Glutamatergic neuron (in vitro differentiated cells): ENCODE data around the gene ABHD1. TPM values are rescaled to one million over a fixed set of nuclear protein-coding genes. Genes with fewer than 3 reads are reported as not detected.

ENCODE experiments used
- DNase-seq: peaks from one replicate; pipeline ENCODE4 v3.0.0; 2022
- H3K27ac Mint-ChIP-seq: one replicate; pipeline ENCODE4 v1.8.0; 2020; ENCODE audit warnings: mild to moderate bottlenecking, mixed read lengths, inconsistent platforms; ENCODE audit not compliant: unreplicated experiment
- H3K27me3 Mint-ChIP-seq: one replicate; pipeline ENCODE4 v1.8.0; 2020; ENCODE audit warnings: mild to moderate bottlenecking, moderate library complexity, mixed read lengths, inconsistent platforms; ENCODE audit not compliant: unreplicated experiment
- H3K36me3 Mint-ChIP-seq: one replicate; pipeline ENCODE4 v1.8.0; 2020; ENCODE audit warnings: mild to moderate bottlenecking, mixed read lengths, inconsistent platforms; ENCODE audit not compliant: unreplicated experiment
- H3K4me1 Mint-ChIP-seq: one replicate; pipeline ENCODE4 v1.8.0; 2020; ENCODE audit warnings: mild to moderate bottlenecking, low read depth, mixed read lengths, inconsistent platforms; ENCODE audit not compliant: unreplicated experiment
- H3K4me3 Mint-ChIP-seq: one replicate; pipeline ENCODE4 v1.8.0; 2020; ENCODE audit warnings: mild to moderate bottlenecking, mixed read lengths, inconsistent platforms; ENCODE audit not compliant: unreplicated experiment
- H3K9me3 Mint-ChIP-seq: one replicate; pipeline ENCODE4 v1.8.0; 2020; ENCODE audit warnings: mild to moderate bottlenecking, moderate library complexity, mixed read lengths, inconsistent platforms; ENCODE audit not compliant: unreplicated experiment
- total RNA-seq: library from RNA; stranded (reverse); fragmentation: NEBNext Ultra II Directional; extraction: Animal tissue kit (Norgen Biotek cat#: 25700); gene quantifications from one replicate; pipeline ENCODE4 v1.2.1, GENCODE V29; 2021; ENCODE audit not compliant: unreplicated experiment
- TF ChIP-seq, protein P1 (sequence below): fragments of 200-600 bp; sonication (generic); IDR thresholded peaks from one replicate; pipeline ENCODE4 v1.5.0; 2021; ENCODE audit not compliant: partially characterized antibody, unreplicated experiment

ABHD1 gene
- total RNA-seq, 1 donor from 2014 or later: not detected

DNA sequence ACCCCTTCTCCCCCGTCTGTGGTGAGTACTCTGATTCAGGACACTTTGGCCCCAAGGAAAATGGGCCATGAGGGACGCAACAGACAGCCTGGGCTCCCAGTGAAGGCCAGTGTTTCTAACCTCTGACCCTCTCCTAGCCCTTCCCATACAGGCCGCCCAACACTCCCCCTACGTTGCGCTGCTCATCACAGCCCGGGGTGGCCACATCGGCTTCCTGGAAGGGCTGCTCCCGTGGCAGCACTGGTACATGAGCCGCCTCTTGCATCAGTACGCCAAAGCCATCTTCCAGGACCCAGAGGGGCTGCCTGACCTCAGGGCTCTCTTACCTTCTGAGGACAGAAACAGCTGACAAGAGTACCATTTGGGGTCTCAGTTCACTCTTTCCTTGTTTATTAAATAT lies 6.8 kb downstream of the ABHD1 start:
- DNase-seq: no peak
- Mint-ChIP-seq H3K4me3 (no peak overlapping the region), H3K9me3 (peaks cover 5% of the 10 kb centered on the region), H3K36me3 (no peaks in the 10 kb centered on the region), H3K4me1 (peaks cover 8% of the 10 kb centered on the region), H3K27me3 (peaks cover 12% of the 10 kb centered on the region), H3K27ac (no peak overlapping the region)
- TF ChIP-seq, protein P1, sequence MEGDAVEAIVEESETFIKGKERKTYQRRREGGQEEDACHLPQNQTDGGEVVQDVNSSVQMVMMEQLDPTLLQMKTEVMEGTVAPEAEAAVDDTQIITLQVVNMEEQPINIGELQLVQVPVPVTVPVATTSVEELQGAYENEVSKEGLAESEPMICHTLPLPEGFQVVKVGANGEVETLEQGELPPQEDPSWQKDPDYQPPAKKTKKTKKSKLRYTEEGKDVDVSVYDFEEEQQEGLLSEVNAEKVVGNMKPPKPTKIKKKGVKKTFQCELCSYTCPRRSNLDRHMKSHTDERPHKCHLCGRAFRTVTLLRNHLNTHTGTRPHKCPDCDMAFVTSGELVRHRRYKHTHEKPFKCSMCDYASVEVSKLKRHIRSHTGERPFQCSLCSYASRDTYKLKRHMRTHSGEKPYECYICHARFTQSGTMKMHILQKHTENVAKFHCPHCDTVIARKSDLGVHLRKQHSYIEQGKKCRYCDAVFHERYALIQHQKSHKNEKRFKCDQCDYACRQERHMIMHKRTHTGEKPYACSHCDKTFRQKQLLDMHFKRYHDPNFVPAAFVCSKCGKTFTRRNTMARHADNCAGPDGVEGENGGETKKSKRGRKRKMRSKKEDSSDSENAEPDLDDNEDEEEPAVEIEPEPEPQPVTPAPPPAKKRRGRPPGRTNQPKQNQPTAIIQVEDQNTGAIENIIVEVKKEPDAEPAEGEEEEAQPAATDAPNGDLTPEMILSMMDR: no peak

DNA sequence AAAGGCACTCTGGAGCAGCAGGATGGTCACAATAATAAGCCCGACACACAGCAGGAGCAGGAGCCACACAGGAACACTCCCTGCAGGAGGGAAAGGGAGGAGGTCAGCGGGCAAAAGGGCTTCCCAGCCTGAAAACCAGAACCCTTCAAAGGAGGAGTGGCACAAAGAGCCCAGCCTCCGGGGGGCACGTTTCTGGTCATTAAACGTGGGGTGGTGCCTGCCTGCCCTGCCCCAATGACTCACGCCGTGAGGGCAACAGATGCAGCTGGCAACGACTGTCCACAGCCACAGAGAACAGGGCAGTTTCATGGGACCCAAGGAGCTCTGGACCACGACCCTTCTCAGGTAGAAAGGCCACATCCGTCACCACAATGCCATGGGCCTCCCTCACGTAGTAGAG lies 7.8 kb downstream of the ABHD1 start:
- Mint-ChIP-seq H3K27ac (no peak overlapping the region), H3K36me3 (no peaks in the 10 kb centered on the region), H3K4me3 (no peak overlapping the region), H3K27me3 (peaks cover 15% of the 10 kb centered on the region), H3K9me3 (peaks cover 8% of the 10 kb centered on the region), H3K4me1 (peaks cover 8% of the 10 kb centered on the region)
- no peak for DNase-seq
- TF ChIP-seq, protein P1: no peak

DNA sequence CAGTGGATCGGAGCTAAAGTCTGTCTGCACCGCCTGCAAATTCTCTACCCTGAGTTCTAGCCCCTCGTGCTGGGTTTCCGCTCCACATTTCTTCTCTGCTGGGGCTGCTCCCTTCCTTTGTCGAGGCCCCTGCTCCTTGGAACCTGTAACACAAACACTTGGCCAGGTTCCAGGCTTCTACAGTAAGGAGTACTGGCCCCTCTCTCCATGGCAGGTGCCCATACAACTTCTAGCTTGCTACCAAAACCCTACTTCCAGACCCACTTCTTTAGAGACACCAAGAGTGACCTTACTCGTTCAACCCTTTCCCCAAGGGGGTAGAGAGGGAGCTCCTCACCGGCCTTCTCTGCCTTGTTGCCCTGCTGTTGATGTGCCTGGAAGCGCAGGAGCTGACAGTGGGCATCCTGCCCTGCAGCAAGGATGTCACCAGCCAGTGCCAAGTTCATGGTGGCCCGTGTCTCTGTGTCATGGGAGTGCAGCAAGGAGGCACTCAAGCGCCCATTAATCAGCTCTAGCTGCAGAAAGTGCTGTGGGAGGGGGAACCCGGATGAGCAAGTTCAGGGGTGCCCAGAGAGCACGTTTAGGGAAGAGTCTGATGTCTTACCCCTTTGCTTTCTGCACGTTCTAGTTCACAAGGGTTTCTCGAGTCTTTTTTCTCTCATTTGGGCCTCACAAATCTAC lies 9.7 kb downstream of the ABHD1 start:
- TF ChIP-seq, protein P1: no peak
- Mint-ChIP-seq H3K27me3 (peaks cover 15% of the 10 kb centered on the region), H3K36me3 (no peaks in the 10 kb centered on the region), H3K9me3 (peaks cover 8% of the 10 kb centered on the region), H3K4me3 (peak overlapping the region; percentile 90), H3K4me1 (peaks cover 8% of the 10 kb centered on the region), H3K27ac (no peak overlapping the region)
- DNase-seq: no peak

DNA sequence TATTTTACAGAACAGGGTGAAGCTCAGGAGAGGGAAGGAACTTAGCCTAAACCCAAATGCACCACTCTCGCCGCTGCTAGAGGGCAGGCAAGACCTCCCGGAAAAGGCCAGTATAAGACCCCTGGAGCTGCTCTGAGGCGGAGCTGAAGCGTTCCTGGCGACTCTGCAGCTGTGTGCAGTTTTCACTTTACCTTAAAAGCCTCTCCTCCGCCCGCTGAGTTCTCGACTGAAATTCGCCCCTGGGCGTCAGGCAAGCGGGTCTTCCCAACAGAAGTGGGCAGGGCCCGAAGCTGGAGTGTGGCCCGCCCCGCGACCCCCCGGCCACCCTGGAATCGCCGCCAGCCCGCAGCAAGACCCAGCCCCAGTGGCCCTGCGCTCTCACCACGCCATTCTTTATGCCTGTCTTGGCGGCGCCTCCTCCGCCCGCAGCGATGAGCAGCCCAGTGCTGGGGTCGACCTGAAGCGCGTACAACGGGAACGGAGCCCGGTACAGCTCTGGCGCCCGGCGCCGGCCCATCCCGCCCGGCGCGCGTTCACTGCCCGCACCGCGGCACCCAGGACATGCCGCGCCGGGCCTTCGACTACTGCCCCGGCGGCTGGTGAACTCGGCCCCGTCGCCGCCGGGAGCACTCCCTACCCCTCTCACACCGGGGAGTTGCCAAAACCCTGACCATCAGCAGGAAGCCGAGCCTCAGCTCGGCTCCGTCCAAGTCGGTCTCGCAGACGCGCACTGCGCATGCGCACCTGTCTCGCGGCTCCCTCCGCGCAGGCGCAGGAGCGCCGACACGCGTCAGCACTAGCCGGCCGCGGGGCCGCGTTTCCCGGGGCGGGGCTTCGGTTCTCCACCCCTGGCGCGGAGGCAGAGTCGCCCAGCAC lies 10.5 kb downstream of the ABHD1 start, which contains the start of gene PREB:
TSS of gene PREB (minus strand) at position 732 of the 876 bp plus-strand sequence. CDS start at position 517, 215 bp downstream.
- Mint-ChIP-seq H3K4me1 (peaks cover 8% of the 10 kb centered on the region), H3K36me3 (no peaks in the 10 kb centered on the region), H3K27ac (peak within 1 kb of the TSS; percentile 65), H3K27me3 (peaks cover 16% of the 10 kb centered on the region), H3K9me3 (peaks cover 8% of the 10 kb centered on the region), H3K4me3 (peak within 1 kb of the TSS; percentile 90)
- peak; percentile 100 for DNase-seq
- TF ChIP-seq, protein P1: no peak
